Kidney tubule cell (primary cell): ENCODE results near the gene IL20.

Experiments
- DNase-seq: peaks from one replicate; pipeline ENCODE4 v3.0.0-alpha.2; 2018; ENCODE audit warnings: low spot score

IL20 gene

DNA sequence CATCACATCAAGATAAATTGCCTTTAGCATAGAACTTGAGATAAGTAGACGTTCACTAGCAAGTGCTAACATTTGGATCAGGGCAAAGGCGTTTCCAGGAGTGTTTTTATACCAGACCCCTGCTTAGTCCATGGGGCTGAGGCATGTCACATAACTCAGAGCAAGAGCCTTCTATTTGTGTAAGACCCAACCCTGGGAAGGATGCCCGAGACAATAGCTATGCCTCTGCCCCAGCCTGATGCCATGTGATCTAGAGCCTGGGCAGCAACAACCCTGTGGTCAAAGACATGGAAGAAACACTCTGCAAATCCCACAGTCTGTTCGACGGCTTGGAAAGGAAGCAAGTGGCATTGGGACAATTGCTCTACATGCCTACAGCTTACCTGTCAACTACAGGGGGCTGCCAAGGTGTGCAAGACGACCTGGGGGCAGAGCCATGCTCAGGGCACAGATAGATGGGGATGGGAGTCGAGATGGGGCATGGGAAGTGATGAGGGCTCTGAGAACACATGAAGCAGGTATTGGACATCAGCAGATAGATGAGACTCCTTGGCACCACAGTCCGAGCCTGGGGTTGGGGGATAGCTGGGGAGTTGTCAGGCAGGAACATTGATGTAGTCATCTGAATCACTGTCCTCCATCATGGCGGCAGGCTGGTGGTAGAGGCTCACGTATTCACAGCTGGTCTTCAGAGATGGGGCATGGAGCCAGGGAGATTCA is 39.2 kb downstream of the IL20 start:
- DNase-seq: no peak

DNA sequence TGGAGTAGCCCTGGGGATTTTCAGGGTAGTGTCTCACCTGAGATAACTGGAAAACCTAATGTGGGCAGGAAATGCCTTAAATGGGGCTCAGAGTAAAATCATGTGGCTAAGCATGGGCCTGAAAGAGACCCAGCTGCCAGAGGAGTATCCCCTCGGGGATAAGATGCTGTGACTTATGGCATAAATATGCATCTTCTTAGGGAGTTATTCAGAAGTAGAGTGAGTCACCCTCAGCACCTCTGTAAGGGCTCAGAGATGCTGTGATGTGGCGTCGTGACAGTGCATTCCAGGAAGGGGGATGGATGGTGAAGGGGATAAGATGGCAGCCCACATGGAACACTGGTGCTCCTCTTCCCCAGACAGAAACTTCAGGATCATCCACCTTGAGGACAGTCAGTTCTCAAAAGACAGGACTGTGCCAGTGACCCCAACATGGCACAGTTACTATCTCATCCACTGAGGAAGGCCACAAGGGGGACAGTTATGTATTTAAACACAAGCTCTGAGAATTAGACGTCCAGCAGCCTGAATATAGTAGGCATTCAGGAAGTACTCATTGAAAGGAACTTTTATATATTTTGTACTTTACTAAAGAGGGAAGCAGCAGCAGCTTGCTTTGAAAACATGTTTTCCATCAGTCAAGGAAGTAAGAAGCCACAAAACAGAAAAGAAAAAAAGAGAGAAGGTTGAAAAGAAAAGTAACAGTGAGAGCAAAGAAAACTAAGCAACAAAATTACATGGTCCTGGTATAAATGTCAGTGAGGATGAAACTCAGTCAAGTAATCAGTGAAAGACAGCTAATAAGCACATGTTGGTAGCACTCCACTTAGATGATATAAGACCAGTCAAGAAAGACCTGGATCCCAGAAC is 40.1 kb downstream of the IL20 start:
- peak; percentile 98 for DNase-seq

DNA sequence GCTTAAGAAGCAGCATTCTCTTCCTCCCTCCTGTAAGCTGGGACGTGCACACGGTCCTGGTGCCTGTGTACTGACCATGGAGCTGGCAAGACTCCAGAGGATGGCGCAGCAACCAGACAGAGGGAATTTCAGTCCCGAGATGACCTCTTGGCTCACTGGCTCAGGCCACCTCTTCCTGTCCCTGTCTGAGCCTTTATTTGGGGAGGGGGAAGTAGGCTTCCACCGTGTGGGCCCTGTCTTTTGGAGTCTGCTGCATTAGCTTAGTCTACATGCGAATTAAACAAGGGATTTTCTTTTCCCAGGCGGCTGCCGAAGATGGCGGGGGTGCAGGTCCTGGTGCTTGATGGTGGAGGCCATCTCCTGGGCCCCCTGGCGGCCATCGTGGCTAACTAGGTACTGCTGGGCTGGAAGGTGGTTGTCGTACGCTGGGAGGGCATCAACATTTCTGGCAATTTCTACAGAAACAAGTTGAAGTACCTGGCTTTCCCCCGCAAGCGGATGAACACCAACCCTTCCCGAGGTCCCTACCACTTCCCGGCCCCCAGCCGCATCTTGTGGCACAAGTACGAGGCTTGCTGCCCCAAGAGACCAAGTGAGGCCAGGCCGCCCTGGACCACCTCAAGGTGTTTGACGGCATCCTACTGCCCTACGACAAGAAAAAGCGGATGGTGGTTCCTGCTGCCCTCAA is 42.0 kb downstream of the IL20 start:
- no peak for DNase-seq

DNA sequence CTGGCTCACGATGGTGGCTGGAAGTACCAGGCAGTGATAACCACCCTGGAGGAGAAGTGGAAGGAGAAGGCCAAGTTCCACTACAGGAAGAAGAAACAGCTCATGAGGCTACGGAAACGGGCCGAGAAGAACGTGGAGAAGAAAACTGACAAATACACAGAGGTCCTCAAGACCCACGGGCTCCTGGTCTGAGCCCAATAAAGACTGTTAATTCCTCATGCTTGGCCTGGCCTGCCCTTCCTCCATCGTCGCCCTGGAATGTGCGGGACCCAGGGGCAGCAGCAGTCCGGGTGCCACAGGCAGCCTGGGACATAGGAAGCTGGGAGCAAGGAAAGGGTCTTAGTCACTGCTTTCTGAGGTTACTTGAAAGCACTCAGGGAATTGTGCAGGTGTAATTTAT is 42.6 kb downstream of the IL20 start:
- peak; percentile 56 for DNase-seq

DNA sequence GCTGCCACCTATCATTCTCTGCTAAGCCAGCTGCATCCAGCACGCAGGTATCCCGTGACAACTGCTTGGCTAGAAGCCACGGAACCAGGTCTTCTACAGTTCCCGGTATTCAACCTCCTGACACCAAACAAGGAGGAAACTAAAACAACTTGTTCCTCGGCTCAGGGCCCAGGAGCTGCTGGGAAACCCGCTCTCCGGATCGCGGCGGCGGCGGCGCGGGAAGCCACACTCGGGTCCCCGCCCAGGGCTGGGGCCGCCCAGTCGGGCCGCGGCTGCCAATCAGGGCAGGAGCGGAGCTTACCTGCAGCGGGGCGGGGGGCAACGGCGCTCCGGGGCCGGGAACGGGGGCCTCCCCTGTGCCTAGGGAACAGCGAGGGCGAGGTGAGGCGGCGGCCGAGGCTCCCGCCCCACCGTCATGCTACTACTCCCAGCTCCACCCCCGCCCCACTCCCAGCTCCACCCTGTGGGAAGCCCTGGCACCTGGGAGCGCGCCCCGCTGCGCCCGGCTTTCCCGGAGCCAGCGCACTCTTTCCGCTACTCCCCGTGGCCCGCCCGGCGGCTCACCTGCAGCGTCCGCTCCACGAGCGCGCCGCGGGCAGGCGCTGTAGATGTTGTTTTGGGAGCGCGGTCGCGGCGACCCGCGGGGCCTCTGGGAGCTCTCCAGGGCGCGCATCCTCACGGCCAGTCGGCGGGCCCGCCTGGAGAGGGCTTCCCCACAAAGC is 43.9 kb downstream of the IL20 start:
- peak; percentile 74 for DNase-seq

DNA sequence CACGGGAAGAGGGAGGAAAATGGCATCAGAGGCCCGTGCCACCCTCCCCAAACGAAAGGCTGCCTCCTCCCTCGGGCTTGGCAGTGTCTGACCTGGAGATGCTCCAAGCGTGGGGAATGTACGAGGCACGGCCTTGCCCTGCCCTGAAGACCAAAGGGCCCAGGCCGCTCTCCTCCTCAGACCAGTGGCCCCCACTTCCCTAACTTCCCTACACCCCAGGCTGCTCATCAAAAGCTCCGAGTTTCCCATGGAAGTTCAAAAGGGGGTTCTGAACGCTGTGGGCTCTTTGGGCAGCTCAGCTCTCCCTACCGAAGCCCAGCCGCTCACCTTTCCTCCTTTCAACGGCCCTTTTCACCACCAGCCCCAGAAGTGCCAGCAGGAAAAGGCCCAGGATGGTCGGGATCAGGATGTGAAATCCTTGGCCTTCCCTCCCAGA is 44.5 kb downstream of the IL20 start:
- no peak for DNase-seq

DNA sequence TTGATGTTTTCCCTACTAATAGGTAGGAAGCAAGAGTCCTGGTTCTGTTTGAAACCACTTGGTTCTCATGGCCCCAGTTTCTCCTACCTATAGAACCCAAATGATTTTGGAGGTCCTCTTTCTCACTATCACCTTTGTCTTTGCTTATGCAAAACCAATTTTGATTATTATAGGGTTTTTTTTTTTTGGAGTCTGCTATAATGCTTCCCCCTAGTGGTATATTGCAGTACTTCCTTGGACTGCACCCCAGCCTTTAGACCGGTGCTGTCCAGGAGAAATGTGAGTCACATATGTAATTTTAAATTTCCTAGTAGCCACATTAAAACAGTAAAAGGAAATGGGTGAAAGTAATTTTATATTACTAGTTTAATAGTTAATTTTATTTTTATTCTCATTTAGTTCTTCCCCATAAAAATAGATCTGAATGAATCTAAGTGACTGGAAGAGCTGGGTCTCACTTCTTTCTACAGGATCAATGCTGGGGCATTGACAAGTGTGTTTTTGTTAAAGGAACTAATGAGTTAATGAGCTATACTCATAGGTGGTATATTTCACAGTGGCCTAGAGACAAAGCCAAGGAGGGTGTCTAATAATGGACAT is 45.7 kb downstream of the IL20 start:
- peak; percentile 70 for DNase-seq

DNA sequence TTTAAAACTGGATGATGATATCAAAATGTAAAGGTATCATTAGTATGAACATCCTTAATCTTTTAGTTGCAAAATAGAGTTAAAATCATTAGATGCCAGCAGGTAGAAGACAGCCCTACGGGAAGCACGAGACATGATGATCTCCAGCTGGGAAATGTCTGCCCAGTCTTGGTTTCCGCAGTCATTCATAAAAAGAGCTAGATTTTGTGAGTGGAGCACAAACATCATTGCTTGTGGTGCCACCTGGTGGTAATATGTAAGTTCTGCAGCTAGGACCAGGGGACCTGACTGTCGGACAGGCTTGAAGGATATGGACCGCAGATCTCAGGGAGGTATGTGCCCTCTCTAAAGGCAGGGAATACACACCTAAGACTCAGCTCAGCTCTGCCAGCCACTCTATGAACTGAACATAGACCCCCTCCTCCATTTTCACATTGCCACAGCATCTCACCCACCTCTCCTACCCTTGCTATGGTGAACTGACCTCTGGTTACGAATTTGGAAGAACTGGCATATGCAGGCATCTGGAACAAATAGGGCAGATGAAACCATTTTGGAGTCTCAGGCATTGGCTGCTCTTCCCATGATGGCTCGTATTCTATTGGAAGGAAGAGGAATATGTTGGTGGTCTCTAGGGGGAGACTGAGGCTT is 47.1 kb downstream of the IL20 start:
- DNase-seq: peak; percentile 81

DNA sequence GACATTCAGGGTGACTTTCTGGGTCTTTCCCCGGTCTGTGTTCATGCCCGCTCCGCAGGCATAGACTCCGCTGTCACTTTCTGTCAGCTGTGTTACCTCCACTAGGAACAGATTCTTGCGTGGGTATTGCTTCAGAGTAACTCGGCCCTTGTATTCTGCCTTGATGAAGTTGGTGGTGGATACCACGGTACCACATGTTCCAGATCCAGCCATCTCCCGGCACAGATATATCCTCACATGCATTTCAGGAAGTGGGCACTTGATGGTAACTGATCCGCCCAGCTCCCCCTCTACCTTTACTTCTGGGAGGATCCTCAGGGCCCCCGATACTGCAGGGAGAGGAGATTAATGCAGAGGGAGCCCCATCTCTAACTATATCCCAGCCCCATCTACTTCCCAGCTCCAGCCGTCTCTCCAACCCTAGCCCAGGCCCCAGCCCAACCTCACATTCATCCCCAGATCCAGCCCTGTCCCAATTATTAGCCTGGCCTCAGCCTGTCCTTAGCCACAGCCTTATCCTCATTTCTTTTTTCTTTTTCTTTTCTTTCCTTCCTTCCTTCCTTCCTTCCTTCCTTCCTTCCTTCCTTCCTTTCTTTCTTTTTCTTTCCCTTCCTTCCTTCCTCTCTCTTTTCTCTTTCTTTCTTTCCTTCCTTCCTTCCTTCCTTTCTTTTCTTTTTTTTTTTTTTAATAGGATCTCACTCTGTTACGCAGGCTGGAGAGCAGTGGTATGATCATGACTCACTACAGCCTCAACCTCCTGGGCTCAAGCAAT is 48.5 kb downstream of the IL20 start:
- no peak for DNase-seq

DNA sequence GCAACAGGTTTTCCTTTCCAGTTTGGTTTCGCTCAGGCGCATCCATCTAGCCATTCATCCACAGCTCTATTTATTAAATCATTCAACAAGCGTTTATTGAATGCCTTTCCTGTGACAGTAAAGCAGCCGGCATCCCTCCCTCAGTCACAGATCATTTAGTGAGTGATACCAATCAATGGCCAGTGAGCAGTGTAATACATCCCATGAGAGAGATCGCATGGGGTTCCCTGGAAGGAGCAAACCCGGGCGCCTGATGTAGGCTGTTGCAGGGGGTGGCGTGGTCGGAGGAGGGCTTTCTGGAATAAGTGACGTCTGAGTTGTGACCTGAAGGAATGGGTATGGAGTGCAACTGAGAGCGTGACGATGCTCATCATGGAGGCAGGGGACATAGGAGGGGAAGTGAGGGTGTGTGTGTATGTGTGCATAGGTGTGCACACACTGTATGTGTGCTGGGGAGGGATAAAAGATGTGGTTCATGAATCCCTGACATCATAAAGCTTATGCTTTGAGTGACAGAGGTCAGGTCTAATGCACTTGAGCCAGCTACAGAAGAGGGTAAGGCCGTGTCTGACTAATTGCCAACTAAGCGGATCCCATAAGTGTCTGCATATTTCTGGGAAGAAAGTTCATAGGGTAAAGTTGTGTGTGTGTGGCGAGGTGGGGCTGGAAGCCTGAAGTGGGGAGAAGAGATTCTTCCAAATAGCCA is 49.8 kb downstream of the IL20 start:
- peak; percentile 45 for DNase-seq

DNA sequence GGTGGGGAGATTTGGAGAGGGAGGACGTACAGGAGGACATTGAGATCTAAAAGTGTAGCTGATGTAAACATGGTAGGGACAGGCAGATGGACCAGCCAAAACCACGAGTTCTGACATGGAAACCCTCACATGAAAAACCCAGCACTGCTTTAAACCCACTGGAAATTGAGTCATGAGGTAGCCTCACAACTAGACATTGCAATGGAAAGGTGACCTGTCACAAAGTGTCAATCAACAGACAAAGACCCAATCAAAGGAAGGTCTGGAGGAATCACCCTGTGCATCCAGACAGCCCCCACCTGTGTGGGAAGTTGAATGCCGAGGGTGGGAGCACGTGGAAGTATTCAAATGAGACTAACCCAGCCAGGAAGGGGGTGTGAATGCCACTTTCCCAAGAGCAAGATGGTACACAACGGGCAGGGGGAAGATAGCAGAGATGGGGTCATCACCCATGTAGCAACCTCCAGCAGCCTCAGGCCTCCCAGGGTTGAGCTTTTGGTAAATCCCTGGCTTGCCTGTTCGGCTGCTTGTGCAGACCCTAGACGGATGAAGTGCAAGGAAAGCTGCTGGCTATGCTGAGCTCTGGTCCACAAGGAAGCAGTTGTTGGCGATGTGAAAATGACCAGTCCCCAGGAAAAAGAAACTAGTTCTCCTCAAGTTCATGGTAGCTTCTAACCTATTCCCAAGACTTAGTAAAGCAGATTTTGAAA is 50.7 kb downstream of the IL20 start:
- no peak for DNase-seq

DNA sequence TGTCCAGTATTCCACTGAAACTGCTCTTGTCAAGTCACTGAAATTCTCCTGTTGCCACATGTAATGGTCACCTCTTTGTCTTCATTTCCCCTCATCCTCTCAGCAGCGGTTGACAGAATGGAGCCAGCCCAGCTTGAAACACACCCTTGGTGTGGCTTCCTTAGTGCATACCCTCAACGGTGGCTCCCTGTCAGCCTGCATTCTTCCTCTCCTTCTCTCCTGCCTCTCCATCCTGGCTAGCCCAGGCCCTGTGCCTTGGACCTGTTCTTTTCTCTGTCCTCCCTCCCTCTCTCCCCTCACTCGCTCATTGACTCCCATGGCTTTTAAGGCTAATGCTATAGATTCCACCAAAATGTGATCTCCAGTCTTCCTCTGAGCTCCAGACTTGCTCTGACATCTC is 52.7 kb downstream of the IL20 start:
- no peak for DNase-seq
